HepG2 (cell line): ENCODE results near the gene ELMOD3. TPM values are rescaled to one million over a fixed set of nuclear protein-coding genes. Genes with fewer than 3 reads are reported as not detected.

Experiments used
- ADNP ChIP-seq: sonication (generic); formaldehyde crosslinking; IDR thresholded peaks from 2 replicates; pipeline ENCODE4 v1.4.0; 2020; ENCODE audit warnings: missing genetic modification reagents
- EEA1 ChIP-seq: sonication (generic); formaldehyde crosslinking; IDR thresholded peaks from 2 replicates; pipeline ENCODE4 v1.5.1; 2020; ENCODE audit warnings: mild to moderate bottlenecking, missing genetic modification reagents, borderline replicate concordance
- HMG20B ChIP-seq: conservative IDR thresholded peaks from 2 replicates; pipeline ENCODE4 v1.6.1; 2016; ENCODE audit warnings: missing genetic modification reagents, missing compliant biosample characterization
- JUNB ChIP-seq: sonication (generic); formaldehyde crosslinking; IDR thresholded peaks from 2 replicates; pipeline ENCODE4 v1.8.0; 2022; ENCODE audit warnings: missing genetic modification reagents, mild to moderate bottlenecking, borderline replicate concordance
- KDM1A ChIP-seq: IDR thresholded peaks from 2 replicates; pipeline ENCODE4 v1.6.1; 2016; ENCODE audit warnings: missing compliant biosample characterization
- MEF2D ChIP-seq: sonication (generic); formaldehyde crosslinking; IDR thresholded peaks from 2 replicates; pipeline ENCODE4 v1.5.1; 2020; ENCODE audit warnings: mild to moderate bottlenecking, missing genetic modification reagents
- MXD4 ChIP-seq: IDR thresholded peaks from 2 replicates; pipeline ENCODE4 v1.6.1; 2016; ENCODE audit warnings: mild to moderate bottlenecking, missing biosample characterization, missing genetic modification reagents
- NFYC ChIP-seq: IDR thresholded peaks from 2 replicates; pipeline ENCODE4 v1.6.1; 2016; ENCODE audit warnings: missing genetic modification reagents, missing compliant biosample characterization
- POGZ ChIP-seq: sonication (generic); formaldehyde crosslinking; IDR thresholded peaks from 2 replicates; pipeline ENCODE4 v1.4.0; 2020; ENCODE audit warnings: mild to moderate bottlenecking, missing genetic modification reagents
- SMAD1 ChIP-seq: sonication (generic); formaldehyde crosslinking; IDR thresholded peaks from 2 replicates; pipeline ENCODE4 v1.4.0; 2020; ENCODE audit warnings: missing genetic modification reagents, low read depth, mild to moderate bottlenecking, borderline replicate concordance
- SNAPC2 ChIP-seq: sonication (generic); formaldehyde crosslinking; IDR thresholded peaks from 2 replicates; pipeline ENCODE4 v1.8.1; 2022; ENCODE audit warnings: mild to moderate bottlenecking, missing genetic modification reagents
- TFAP4 ChIP-seq: sonication (generic); IDR thresholded peaks from 2 replicates; pipeline ENCODE4 v1.6.1; 2016; ENCODE audit warnings: low read depth, borderline replicate concordance
- TFE3 ChIP-seq: IDR thresholded peaks from 2 replicates; pipeline ENCODE4 v1.6.1; 2016
- UBTF ChIP-seq: sonication (generic); formaldehyde crosslinking; IDR thresholded peaks from 2 replicates; pipeline ENCODE4 v1.4.0; 2020; ENCODE audit warnings: mild to moderate bottlenecking, missing genetic modification reagents
- XRCC5 ChIP-seq: fragments of 200-400 bp; formaldehyde crosslinking; optimal IDR thresholded peaks from 2 replicates; pipeline ENCODE3; 2017; ENCODE audit warnings: mild to moderate bottlenecking, low read length
- ZMYM2 ChIP-seq: sonication (generic); formaldehyde crosslinking; IDR thresholded peaks from 2 replicates; pipeline ENCODE4 v1.8.0; 2022; ENCODE audit warnings: mild to moderate bottlenecking, missing genetic modification reagents
- ZNF776 ChIP-seq: sonication (generic); formaldehyde crosslinking; IDR thresholded peaks from 2 replicates; pipeline ENCODE4 v1.4.0; 2020; ENCODE audit warnings: mild to moderate bottlenecking, missing genetic modification reagents
- polyA plus RNA-seq, 8 experiments: library from polyadenylated mRNA; depleted of rRNA in 3 of 8; stranded (reverse) in 7 of 8; unstranded in 1 of 8; fragments of >200 nt; fragmentation: Illumina TruSeq in 4 of 8; extraction: Trizol in 4 of 8; gene quantifications; 2 replicates each; pipeline versions ENCODE4 v1.2.1 to v1.2.3, GENCODE V29; 2011 to 2016; ENCODE audit warnings: low read depth in 4 of 8, missing spikeins in 1 of 8, mixed read lengths in 1 of 8; ENCODE audit not compliant: insufficient read depth in 1 of 8
- total RNA-seq, 5 experiments: library from RNA; depleted of rRNA; stranded (reverse); fragments of >200 nt; fragmentation: Illumina TruSeq; extraction: Trizol; gene quantifications; 2 replicates each; pipeline ENCODE4 v1.2.3, GENCODE V29; 2016; ENCODE audit warnings: low read depth in 1 of 5
- TF ChIP-seq, protein P1 (sequence below): sonication (generic); formaldehyde crosslinking; IDR thresholded peaks from 2 replicates; pipeline ENCODE4 v1.4.0; 2020; ENCODE audit warnings: missing genetic modification reagents
- TF ChIP-seq, protein P2 (sequence below): IDR thresholded peaks from 2 replicates; pipeline ENCODE4 v1.6.1; 2012; ENCODE audit warnings: low read depth, low read length, improper control_type of control experiment

Gene ELMOD3
- total and polyA plus RNA-seq, 2 of the 13 experiments (the other 11 are each of a cell fraction or from before 2014, with no cell fraction given), result 13.3 to 19.5 TPM

GRCh38 chr2:85421260-85422071 lies 66.9 kb downstream of the ELMOD3 start (continued):
- peak; percentile 78; the same call in 1 of the 2 replicates for TF ChIP-seq SNAPC2 (CRISPR knock-in tag)
- peak; percentile 94 for TF ChIP-seq HMG20B
- TF ChIP-seq, protein P1, sequence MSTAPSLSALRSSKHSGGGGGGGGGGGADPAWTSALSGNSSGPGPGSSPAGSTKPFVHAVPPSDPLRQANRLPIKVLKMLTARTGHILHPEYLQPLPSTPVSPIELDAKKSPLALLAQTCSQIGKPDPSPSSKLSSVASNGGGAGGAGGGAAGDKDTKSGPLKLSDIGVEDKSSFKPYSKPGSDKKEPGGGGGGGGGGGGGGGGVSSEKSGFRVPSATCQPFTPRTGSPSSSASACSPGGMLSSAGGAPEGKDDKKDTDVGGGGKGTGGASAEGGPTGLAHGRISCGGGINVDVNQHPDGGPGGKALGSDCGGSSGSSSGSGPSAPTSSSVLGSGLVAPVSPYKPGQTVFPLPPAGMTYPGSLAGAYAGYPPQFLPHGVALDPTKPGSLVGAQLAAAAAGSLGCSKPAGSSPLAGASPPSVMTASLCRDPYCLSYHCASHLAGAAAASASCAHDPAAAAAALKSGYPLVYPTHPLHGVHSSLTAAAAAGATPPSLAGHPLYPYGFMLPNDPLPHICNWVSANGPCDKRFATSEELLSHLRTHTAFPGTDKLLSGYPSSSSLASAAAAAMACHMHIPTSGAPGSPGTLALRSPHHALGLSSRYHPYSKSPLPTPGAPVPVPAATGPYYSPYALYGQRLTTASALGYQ (CRISPR knock-in tag), result peak; percentile 98
- peak; percentile 48; the same call in 1 of the 2 replicates for TF ChIP-seq MEF2D (CRISPR knock-in tag)
- TF ChIP-seq EEA1, result no peak
- TF ChIP-seq XRCC5, result peak; percentile 49
- peak; percentile 97; the same call in 1 of the 2 replicates for TF ChIP-seq JUNB (CRISPR knock-in tag)
- peak; percentile 74; the same call in 1 of the 2 replicates for TF ChIP-seq TFE3 (CRISPR knock-in tag)
- TF ChIP-seq UBTF (CRISPR knock-in tag), result 0 out of 2 replicates have a peak, but pooled peaks have one; percentile 43
- peak; percentile 81 for TF ChIP-seq ZMYM2 (CRISPR knock-in tag)
- no peak for TF ChIP-seq ZNF776 (CRISPR knock-in tag)
- peak; percentile 26; the same call in 1 of the 2 replicates for TF ChIP-seq NFYC
- TF ChIP-seq TFAP4, result peak; percentile 82; the same call in 1 of the 2 replicates
- TF ChIP-seq KDM1A, result peak; percentile 87
- peak; percentile 71 for TF ChIP-seq MXD4 (CRISPR knock-in tag)
- TF ChIP-seq POGZ, result 0 out of 2 replicates have a peak, but pooled peaks have one; percentile 51
- TF ChIP-seq, protein P2, sequence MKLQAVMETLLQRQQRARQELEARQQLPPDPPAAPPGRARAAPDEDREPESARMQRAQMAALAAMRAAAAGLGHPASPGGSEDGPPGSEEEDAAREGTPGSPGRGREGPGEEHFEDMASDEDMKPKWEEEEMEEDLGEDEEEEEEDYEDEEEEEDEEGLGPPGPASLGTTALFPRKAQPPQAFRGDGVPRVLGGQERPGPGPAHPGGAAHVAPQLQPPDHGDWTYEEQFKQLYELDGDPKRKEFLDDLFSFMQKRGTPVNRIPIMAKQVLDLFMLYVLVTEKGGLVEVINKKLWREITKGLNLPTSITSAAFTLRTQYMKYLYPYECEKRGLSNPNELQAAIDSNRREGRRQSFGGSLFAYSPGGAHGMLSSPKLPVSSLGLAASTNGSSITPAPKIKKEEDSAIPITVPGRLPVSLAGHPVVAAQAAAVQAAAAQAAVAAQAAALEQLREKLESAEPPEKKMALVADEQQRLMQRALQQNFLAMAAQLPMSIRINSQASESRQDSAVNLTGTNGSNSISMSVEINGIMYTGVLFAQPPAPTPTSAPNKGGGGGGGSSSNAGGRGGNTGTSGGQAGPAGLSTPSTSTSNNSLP, result peak; percentile 60; the same call in 1 of the 2 replicates
- 0 out of 2 replicates have a peak, but pooled peaks have one; percentile 17 for TF ChIP-seq ADNP
- TF ChIP-seq SMAD1, result no peak
